ENCODE results near the gene ATP11B.

ATP11B gene

DNA sequence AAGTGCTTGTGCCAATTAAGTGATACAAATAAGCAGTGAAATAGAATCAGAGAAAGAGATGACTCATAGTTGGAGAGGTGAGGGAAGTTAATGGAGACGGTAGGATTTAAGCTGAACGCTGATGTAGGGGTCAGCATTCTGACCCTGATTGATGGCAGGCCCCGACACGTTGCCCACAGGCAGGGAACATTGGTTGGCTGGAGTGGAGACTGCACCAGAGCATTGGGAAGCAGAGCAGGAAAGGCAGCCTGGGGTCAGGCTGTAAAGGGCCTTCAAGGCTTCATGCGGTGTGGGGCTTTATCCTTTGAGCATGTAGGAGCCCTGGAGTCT, 118.4 kb downstream of the ATP11B start:
- DNase-seq (ENCODE audit: extremely low read depth, low read depth), result no peak
- TF ChIP-seq, protein P1, sequence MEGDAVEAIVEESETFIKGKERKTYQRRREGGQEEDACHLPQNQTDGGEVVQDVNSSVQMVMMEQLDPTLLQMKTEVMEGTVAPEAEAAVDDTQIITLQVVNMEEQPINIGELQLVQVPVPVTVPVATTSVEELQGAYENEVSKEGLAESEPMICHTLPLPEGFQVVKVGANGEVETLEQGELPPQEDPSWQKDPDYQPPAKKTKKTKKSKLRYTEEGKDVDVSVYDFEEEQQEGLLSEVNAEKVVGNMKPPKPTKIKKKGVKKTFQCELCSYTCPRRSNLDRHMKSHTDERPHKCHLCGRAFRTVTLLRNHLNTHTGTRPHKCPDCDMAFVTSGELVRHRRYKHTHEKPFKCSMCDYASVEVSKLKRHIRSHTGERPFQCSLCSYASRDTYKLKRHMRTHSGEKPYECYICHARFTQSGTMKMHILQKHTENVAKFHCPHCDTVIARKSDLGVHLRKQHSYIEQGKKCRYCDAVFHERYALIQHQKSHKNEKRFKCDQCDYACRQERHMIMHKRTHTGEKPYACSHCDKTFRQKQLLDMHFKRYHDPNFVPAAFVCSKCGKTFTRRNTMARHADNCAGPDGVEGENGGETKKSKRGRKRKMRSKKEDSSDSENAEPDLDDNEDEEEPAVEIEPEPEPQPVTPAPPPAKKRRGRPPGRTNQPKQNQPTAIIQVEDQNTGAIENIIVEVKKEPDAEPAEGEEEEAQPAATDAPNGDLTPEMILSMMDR (IDR thresholded peaks at IDR 0.05; ENCODE audit: low read depth, low read length), result no peak

DNA sequence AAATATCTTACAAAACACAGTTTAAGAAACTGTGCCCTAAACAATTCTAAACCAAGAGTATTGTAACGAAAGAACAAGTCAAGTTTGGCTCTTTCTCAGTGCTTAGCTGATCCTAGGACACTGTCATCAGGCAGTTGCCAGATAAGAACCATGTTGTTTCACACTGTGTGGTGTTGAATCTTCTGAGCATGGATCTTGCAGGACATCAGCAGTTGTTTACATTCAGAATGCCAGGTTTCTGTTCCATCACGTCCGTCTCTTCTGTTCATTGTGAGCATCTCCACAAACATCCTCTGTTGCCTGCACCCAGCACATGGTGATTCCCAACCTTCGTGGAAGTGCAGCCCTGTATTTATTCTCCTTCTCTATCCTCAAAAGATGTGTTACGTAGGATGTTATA, 119.2 kb downstream of the ATP11B start:
- no peak for DNase-seq (ENCODE audit: extremely low read depth, low read depth)
- TF ChIP-seq, protein P1 (IDR thresholded peaks at IDR 0.05; ENCODE audit: low read depth, low read length), result no peak

DNA sequence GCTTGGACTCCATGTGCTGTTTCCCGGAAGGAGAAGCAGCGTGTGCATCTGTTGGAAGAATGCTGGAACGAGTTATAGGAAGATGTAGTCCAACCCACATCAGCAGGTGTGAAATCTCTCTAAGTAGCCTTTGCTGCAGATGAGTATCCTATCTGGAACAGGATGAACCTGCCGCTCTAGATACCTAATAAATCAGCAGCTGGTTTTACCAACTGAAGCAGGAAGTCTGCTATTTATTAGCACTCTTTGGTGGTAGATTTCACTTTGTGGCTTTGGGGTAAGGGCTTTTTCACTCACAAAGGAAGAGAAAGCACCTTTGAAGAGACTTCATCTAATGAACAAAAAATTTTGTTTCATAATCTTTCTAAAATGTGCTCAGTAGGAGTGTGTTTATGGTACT, 120.6 kb downstream of the ATP11B start:
- DNase-seq (ENCODE audit: extremely low read depth, low read depth), result no peak
- TF ChIP-seq, protein P1 (IDR thresholded peaks at IDR 0.05; ENCODE audit: low read depth, low read length), result no peak

DNA sequence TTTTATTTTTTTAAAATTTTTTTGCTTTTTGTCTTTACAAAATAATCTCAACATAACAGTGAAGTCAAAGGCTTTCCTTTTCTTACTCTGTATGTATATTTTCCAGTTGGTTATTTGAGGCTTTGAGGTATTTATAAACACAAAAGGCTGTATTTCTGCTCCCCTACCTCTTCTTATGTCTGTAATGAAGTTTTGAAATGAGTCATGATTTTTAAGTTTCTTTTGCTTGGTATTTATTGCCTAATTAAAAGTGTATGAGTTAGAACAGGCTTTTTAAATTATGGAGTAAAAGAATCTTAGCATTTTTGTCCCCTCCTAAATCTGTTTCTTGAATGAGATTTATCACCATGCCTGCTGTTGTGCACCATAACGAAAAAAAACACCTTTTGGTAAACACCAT, 121.0 kb downstream of the ATP11B start:
- TF ChIP-seq, protein P1 (IDR thresholded peaks at IDR 0.05; ENCODE audit: low read depth, low read length), result no peak
- no peak for DNase-seq (ENCODE audit: extremely low read depth, low read depth)

DNA sequence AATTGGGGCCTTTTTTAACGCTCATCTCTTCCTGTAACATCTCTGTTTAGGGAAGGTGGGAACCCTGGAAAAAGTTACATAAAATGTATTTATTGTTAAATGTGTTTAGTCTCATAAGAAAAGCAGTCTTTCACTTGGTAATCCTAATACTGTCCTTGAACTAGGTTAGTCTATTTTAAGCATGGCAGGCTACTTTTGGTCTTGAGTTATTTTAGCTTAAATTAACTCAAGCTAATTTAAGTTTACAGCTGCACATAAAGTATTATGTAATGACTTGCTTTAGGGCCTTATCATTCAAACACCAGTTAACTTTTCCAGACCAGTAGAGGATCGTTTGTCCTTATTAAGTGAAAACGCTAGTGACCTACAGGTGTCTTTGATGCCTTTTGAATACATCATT, 123.8 kb downstream of the ATP11B start:
- no peak for DNase-seq (ENCODE audit: extremely low read depth, low read depth)
- TF ChIP-seq, protein P1 (IDR thresholded peaks at IDR 0.05; ENCODE audit: low read depth, low read length), result no peak

DNA sequence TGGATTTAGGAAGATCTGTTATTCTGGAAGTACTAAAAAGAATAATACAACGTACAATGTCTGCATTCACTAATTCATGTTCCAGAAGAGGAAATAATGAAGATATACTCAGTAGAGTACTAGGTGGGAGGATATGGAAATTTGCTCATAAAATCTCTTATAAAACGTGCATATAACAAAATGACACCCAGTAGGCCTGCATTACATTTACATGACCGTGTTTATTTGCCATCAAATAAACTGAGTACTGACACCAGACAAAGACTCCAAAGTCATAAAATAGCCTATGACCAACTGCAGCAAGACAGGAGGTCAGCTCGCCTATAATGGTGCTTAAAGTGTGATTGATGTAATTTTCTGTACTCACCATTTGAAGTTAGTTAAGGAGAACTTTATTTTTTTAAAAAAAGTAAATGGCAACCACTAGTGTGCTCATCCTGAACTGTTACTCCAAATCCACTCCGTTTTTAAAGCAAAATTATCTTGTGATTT, 126.6 kb downstream of the ATP11B start:
- DNase-seq (ENCODE audit: extremely low read depth, low read depth), result no peak
- TF ChIP-seq, protein P1 (IDR thresholded peaks at IDR 0.05; ENCODE audit: low read depth, low read length), result no peak

DNA sequence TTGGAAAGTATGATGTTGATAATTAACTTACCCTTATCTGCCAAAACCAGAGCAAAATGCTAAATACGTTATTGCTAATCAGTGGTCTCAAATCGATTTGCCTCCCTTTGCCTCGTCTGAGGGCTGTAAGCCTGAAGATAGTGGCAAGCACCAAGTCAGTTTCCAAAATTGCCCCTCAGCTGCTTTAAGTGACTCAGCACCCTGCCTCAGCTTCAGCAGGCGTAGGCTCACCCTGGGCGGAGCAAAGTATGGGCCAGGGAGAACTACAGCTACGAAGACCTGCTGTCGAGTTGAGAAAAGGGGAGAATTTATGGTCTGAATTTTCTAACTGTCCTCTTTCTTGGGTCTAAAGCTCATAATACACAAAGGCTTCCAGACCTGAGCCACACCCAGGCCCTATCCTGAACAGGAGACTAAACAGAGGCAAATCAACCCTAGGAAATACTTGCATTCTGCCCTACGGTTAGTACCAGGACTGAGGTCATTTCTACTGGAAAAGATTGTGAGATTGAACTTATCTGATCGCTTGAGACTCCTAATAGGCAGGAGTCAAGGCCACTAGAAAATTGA, 127.3 kb downstream of the ATP11B start:
- DNase-seq (ENCODE audit: extremely low read depth, low read depth), result no peak

More for the DNA sequence above, 127.3 kb downstream of the ATP11B start:
- TF ChIP-seq, protein P1 (IDR thresholded peaks at IDR 0.05; ENCODE audit: low read depth, low read length), result no peak
